ENCODE measurements around the gene TMEM63A.
"Not testable (repeated sequence)": the region's sequence is repeated elsewhere in the genome, so short reads cannot be mapped to it uniquely, and the experiment has no call there.

TMEM63A gene

GRCh38 chr1:225806249-225806648 is 75.9 kb downstream of the TMEM63A start:
- H3K27ac ChIP-seq, result no peak overlapping the region
- no peak for TF ChIP-seq CTCF (conservative IDR thresholded peaks at IDR 0.05)
- no peak for TF ChIP-seq ZFX (IDR thresholded peaks at IDR 0.05)

- H3K27ac ChIP-seq, result not testable (repeated sequence)
These were observed 81.0 kb downstream of the TMEM63A start for GRCh38 chr1:225801146-225801545.

- H3K27ac ChIP-seq, result not testable (repeated sequence)
These were observed 86.1 kb downstream of the TMEM63A start for GRCh38 chr1:225796097-225796496.
